T-helper 2 cell (primary cell): ENCODE data around the gene DUSP12.

Source experiments
- DNase-seq, 5 experiments: peaks; one replicate each; pipeline versions ENCODE4 v3.0.0 to v3.0.0-alpha.2; 2012 to 2022

Gene DUSP12

GRCh38 chr1:161770250-161770649 is 20.7 kb downstream of the DUSP12 start:
- no peak for DNase-seq

- peak in 1 of 5 experiments; percentile 68 for DNase-seq
These were observed 21.6 kb downstream of the DUSP12 start for GRCh38 chr1:161771161-161771560.

GRCh38 chr1:161771973-161772372 is 22.4 kb downstream of the DUSP12 start:
- no peak for DNase-seq

- DNase-seq = no peak
These were observed 22.8 kb downstream of the DUSP12 start for GRCh38 chr1:161772397-161772796.

- no peak for DNase-seq
These were observed 24.2 kb downstream of the DUSP12 start for GRCh38 chr1:161773791-161774190.

GRCh38 chr1:161777261-161777660 is 27.7 kb downstream of the DUSP12 start:
- DNase-seq = no peak

GRCh38 chr1:161778522-161778921 is 28.9 kb downstream of the DUSP12 start:
- no peak for DNase-seq

- DNase-seq = no peak
These were observed 29.8 kb downstream of the DUSP12 start for GRCh38 chr1:161779393-161779792.

GRCh38 chr1:161781995-161782394 is 32.4 kb downstream of the DUSP12 start:
- DNase-seq = no peak

- DNase-seq = no peak
These were observed 33.3 kb downstream of the DUSP12 start for GRCh38 chr1:161782886-161783285.

GRCh38 chr1:161784968-161785367 is 35.4 kb downstream of the DUSP12 start:
- DNase-seq = no peak

- DNase-seq = no peak
These were observed 37.8 kb downstream of the DUSP12 start for GRCh38 chr1:161787355-161787754.

- peak in 1 of 5 experiments; percentile 73 for DNase-seq
These were observed 41.2 kb downstream of the DUSP12 start for GRCh38 chr1:161790587-161791317.

- peak in 1 of 5 experiments; percentile 79 for DNase-seq
These were observed 42.5 kb downstream of the DUSP12 start for GRCh38 chr1:161791904-161792655.

- peak in 1 of 5 experiments; percentile 95 for DNase-seq
These were observed 43.2 kb downstream of the DUSP12 start for GRCh38 chr1:161792740-161793139.

- DNase-seq = no peak
These were observed 50.2 kb downstream of the DUSP12 start for GRCh38 chr1:161799792-161800191.

GRCh38 chr1:161801955-161802354 is 52.4 kb downstream of the DUSP12 start:
- DNase-seq = no peak

- no peak for DNase-seq
These were observed 53.6 kb downstream of the DUSP12 start for GRCh38 chr1:161803181-161803580.

GRCh38 chr1:161805399-161806197 is 56.0 kb downstream of the DUSP12 start:
- DNase-seq = peak in 1 of 5 experiments; percentile 57
